WTC11 (cell line): ENCODE measurements around the gene F2. TPM values are rescaled to one million over a fixed set of nuclear protein-coding genes. Genes with fewer than 3 reads are reported as not detected.

Experiments
- ATAC-seq: fragments of 200-7000 bp; cut with Tn5 transposase; 2 replicates; pipeline ENCODE4 v1.10.0; 2021; ENCODE audit warnings: mild to moderate bottlenecking, moderate library complexity
- CTCF ChIA-PET: fragments of 300-600 bp; sonication (Branson Sonifier 250); formaldehyde crosslinking; loops from one replicate; lab custom pipeline; 2021; ENCODE audit warnings: antibody characterized with exemption; lab: Charles Lee
- POLR2A ChIA-PET: fragments of 350-600 bp; sonication (Branson Sonifier 250); formaldehyde crosslinking; loops from one replicate; lab custom pipeline; 2021; ENCODE audit warnings: antibody characterized with exemption; lab: Charles Lee
- DNase-seq: peaks from one replicate; pipeline ENCODE4 v3.0.0; 2021; ENCODE audit warnings: low spot score
- H3K27ac Mint-ChIP-seq: 2 replicates; pipeline ENCODE4 v1.8.0; 2021; ENCODE audit warnings: mixed read lengths
- H3K27me3 Mint-ChIP-seq: 2 replicates; pipeline ENCODE4 v1.8.0; 2021; ENCODE audit warnings: low read depth, mild to moderate bottlenecking, moderate library complexity, mixed read lengths
- H3K36me3 Mint-ChIP-seq: 2 replicates; pipeline ENCODE4 v1.8.0; 2021; ENCODE audit warnings: mixed read lengths
- H3K4me1 Mint-ChIP-seq: 2 replicates; pipeline ENCODE4 v1.8.0; 2022; ENCODE audit warnings: mixed read lengths
- H3K4me3 Mint-ChIP-seq: 2 replicates; pipeline ENCODE4 v1.8.0; 2021; ENCODE audit warnings: mild to moderate bottlenecking, moderate library complexity, mixed read lengths
- H3K9me3 Mint-ChIP-seq: 2 replicates; pipeline ENCODE4 v1.8.0; 2021; ENCODE audit warnings: mixed read lengths
- ARID4B ChIP-seq: sonication (generic); formaldehyde crosslinking; IDR thresholded peaks from 2 replicates; pipeline ENCODE4 v1.8.0; 2023; ENCODE audit warnings: missing genetic modification reagents, mild to moderate bottlenecking, borderline replicate concordance
- GTF2I ChIP-seq: fragments of 250-450 bp; sonication (Bioruptor Pico); conservative IDR thresholded peaks from 2 replicates; pipeline ENCODE4 v1.4.0; 2021; ENCODE audit warnings: mild to moderate bottlenecking
- SOX15 ChIP-seq: fragments of 250-450 bp; sonication (Bioruptor Pico); IDR thresholded peaks from 2 replicates; pipeline ENCODE4 v1.9.0; 2021; ENCODE audit warnings: mild to moderate bottlenecking
- ZNF317 ChIP-seq: sonication (generic); formaldehyde crosslinking; IDR thresholded peaks from 2 replicates; pipeline ENCODE4 v1.8.1; 2023; ENCODE audit warnings: low read depth, mild to moderate bottlenecking, moderate library complexity, missing genetic modification reagents, borderline replicate concordance
- total RNA-seq: library from RNA; stranded (reverse); gene quantifications from 3 replicates; pipeline ENCODE4 v1.2.3, GENCODE V29; 2021
- TF ChIP-seq, protein P1 (sequence below): sonication (generic); formaldehyde crosslinking; IDR thresholded peaks from 2 replicates; pipeline ENCODE4 v1.8.0; 2023; ENCODE audit warnings: missing genetic modification reagents
- TF ChIP-seq, protein P2 (sequence below): fragments of 200-600 bp; IDR thresholded peaks from 2 replicates; pipeline ENCODE4 v1.8.0; 2022; ENCODE audit warnings: antibody characterized with exemption

F2 gene
- total RNA-seq, 1 experiment from 2014 or later = 0.50 TPM

GRCh38 chr11:46677169-46677568 lies 41.8 kb upstream of the F2 start:
- H3K4me1 Mint-ChIP-seq = peaks cover 28% of the 10 kb centered on the region
- H3K9me3 Mint-ChIP-seq = no peaks in the 10 kb centered on the region
- DNase-seq (no peak), ATAC-seq (no peak)
- H3K27me3 Mint-ChIP-seq = no peaks in the 10 kb centered on the region
- no peak overlapping the region for H3K4me3 Mint-ChIP-seq
- peak overlapping the region; percentile 34 for H3K27ac Mint-ChIP-seq
- POLR2A ChIA-PET = no interaction called here
- H3K36me3 Mint-ChIP-seq = peaks cover 14% of the 10 kb centered on the region
- CTCF ChIA-PET = no interaction called here
- TF ChIP-seq ZNF317 (CRISPR knock-in tag) (no peak), SOX15 (CRISPR knock-in tag) (no peak)

- POLR2A ChIA-PET = no interaction called here
- TF ChIP-seq GTF2I (CRISPR knock-in tag) (no peak), ARID4B (no peak)
- Mint-ChIP-seq H3K27me3 (no peaks in the 10 kb centered on the region), H3K36me3 (peaks cover 6% of the 10 kb centered on the region; the same call in 1 of the 2 replicates), H3K9me3 (no peaks in the 10 kb centered on the region), H3K27ac (peak overlapping the region; percentile 4; the same call in 1 of the 2 replicates), H3K4me1 (peaks cover 28% of the 10 kb centered on the region), H3K4me3 (no peak overlapping the region)
- CTCF ChIA-PET = interaction anchor here (0.8 to 1.5 kb wide), 3 partner anchors 8 to 475 kb away, joined by 3 to 5 read pairs (median 4); no protein-coding TSS in a partner anchor
- ATAC-seq (peak; percentile 10), DNase-seq (no peak)
These were observed 40.8 kb upstream of the F2 start for GRCh38 chr11:46677991-46678740.

DNA sequence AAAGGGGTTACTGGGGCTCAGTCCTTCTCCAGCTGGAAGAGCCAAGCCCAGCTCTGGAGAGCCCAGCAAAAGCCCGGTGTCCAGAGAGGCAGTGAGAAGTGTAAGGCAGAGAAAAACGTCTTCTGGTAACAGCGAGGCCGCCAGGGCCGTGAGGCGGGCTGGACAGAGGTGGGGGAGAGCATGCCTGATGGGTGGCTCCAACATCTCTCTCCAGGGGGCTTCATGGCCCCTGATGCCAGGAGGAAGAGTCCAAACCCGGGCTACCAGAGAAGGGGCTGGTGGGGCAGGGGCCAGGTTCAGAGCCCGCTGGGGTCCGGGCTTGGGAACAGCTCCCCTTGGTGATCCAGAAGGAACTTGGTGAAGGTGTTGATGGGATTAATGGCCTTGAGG lies 40.3 kb upstream of the F2 start:
- CTCF ChIA-PET = interaction anchor here (0.8 to 1.5 kb wide), 3 partner anchors 9 to 474 kb away, joined by 3 to 5 read pairs (median 4); no protein-coding TSS in a partner anchor
- ATAC-seq = no peak

More for the DNA sequence above, 40.3 kb upstream of the F2 start:
- 0 out of 2 replicates have a peak, but pooled peaks cover 4% of the 10 kb centered on the region for H3K36me3 Mint-ChIP-seq
- TF ChIP-seq, protein P1, sequence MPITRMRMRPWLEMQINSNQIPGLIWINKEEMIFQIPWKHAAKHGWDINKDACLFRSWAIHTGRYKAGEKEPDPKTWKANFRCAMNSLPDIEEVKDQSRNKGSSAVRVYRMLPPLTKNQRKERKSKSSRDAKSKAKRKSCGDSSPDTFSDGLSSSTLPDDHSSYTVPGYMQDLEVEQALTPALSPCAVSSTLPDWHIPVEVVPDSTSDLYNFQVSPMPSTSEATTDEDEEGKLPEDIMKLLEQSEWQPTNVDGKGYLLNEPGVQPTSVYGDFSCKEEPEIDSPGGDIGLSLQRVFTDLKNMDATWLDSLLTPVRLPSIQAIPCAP (CRISPR knock-in tag) = no peak
- TF ChIP-seq, protein P2, sequence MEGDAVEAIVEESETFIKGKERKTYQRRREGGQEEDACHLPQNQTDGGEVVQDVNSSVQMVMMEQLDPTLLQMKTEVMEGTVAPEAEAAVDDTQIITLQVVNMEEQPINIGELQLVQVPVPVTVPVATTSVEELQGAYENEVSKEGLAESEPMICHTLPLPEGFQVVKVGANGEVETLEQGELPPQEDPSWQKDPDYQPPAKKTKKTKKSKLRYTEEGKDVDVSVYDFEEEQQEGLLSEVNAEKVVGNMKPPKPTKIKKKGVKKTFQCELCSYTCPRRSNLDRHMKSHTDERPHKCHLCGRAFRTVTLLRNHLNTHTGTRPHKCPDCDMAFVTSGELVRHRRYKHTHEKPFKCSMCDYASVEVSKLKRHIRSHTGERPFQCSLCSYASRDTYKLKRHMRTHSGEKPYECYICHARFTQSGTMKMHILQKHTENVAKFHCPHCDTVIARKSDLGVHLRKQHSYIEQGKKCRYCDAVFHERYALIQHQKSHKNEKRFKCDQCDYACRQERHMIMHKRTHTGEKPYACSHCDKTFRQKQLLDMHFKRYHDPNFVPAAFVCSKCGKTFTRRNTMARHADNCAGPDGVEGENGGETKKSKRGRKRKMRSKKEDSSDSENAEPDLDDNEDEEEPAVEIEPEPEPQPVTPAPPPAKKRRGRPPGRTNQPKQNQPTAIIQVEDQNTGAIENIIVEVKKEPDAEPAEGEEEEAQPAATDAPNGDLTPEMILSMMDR = no peak
- DNase-seq = no peak
- no peaks in the 10 kb centered on the region for H3K27me3 Mint-ChIP-seq
- H3K4me3 Mint-ChIP-seq = no peak overlapping the region
- no peaks in the 10 kb centered on the region for H3K9me3 Mint-ChIP-seq
- peaks cover 25% of the 10 kb centered on the region for H3K4me1 Mint-ChIP-seq
- POLR2A ChIA-PET = no interaction called here
- no peak overlapping the region for H3K27ac Mint-ChIP-seq
